ENCODE measurements around the gene VTCN1.

Gene VTCN1

GRCh38 chr1:117177376-117177775, 33.4 kb downstream of the VTCN1 start:
- no peak overlapping the region for H3K27ac ChIP-seq
- H3K27me3 ChIP-seq (ENCODE audit: insufficient read depth, low read depth, severe bottlenecking), result no peaks in the 10 kb centered on the region
- no peak for TF ChIP-seq CTCF (IDR thresholded peaks at IDR 0.05; ENCODE audit: low read depth, low read length)
- no peaks in the 10 kb centered on the region for H3K36me3 ChIP-seq
- H3K9me3 ChIP-seq (ENCODE audit: severe bottlenecking), result peaks cover 4% of the 10 kb centered on the region
- no peak for DNase-seq
- no peak overlapping the region for H3K4me3 ChIP-seq (ENCODE audit: low read depth, low read length)

GRCh38 chr1:117176579-117176978, 34.1 kb downstream of the VTCN1 start:
- no peak for DNase-seq
- no peaks in the 10 kb centered on the region for H3K36me3 ChIP-seq
- peaks cover 4% of the 10 kb centered on the region for H3K9me3 ChIP-seq (ENCODE audit: severe bottlenecking)
- H3K27ac ChIP-seq, result no peak overlapping the region
- no peak for TF ChIP-seq CTCF (IDR thresholded peaks at IDR 0.05; ENCODE audit: low read depth, low read length)
- no peak overlapping the region for H3K4me3 ChIP-seq (ENCODE audit: low read depth, low read length)
- no peaks in the 10 kb centered on the region for H3K27me3 ChIP-seq (ENCODE audit: insufficient read depth, low read depth, severe bottlenecking)

GRCh38 chr1:117174851-117175250, 35.9 kb downstream of the VTCN1 start:
- Histone ChIP-seq H3K4me3 (ENCODE audit: low read depth, low read length) (no peak overlapping the region), H3K27ac (no peak overlapping the region), H3K9me3 (ENCODE audit: severe bottlenecking) (peaks cover 4% of the 10 kb centered on the region), H3K36me3 (no peaks in the 10 kb centered on the region), H3K27me3 (ENCODE audit: insufficient read depth, low read depth, severe bottlenecking) (no peaks in the 10 kb centered on the region)
- TF ChIP-seq CTCF (IDR thresholded peaks at IDR 0.05; ENCODE audit: low read depth, low read length), result no peak
- no peak for DNase-seq

GRCh38 chr1:117173691-117174090, 37.0 kb downstream of the VTCN1 start:
- DNase-seq, result no peak
- TF ChIP-seq CTCF (IDR thresholded peaks at IDR 0.05; ENCODE audit: low read depth, low read length), result no peak
- no peak overlapping the region; the same call in 1 of the 2 replicates for H3K27ac ChIP-seq
- H3K36me3 ChIP-seq, result no peaks in the 10 kb centered on the region
- H3K4me3 ChIP-seq (ENCODE audit: low read depth, low read length), result no peak overlapping the region
- H3K9me3 ChIP-seq (ENCODE audit: severe bottlenecking), result peaks cover 4% of the 10 kb centered on the region
- H3K27me3 ChIP-seq (ENCODE audit: insufficient read depth, low read depth, severe bottlenecking), result no peaks in the 10 kb centered on the region

- Histone ChIP-seq H3K27ac (no peak overlapping the region), H3K4me3 (ENCODE audit: low read depth, low read length) (no peak overlapping the region), H3K36me3 (no peaks in the 10 kb centered on the region), H3K9me3 (ENCODE audit: severe bottlenecking) (peaks cover 4% of the 10 kb centered on the region), H3K27me3 (ENCODE audit: insufficient read depth, low read depth, severe bottlenecking) (no peaks in the 10 kb centered on the region)
- DNase-seq, result no peak
- TF ChIP-seq CTCF (IDR thresholded peaks at IDR 0.05; ENCODE audit: low read depth, low read length), result no peak
Measured at GRCh38 chr1:117173006-117173405, 37.7 kb downstream of the VTCN1 start.

- Histone ChIP-seq H3K9me3 (ENCODE audit: severe bottlenecking) (peaks cover 4% of the 10 kb centered on the region), H3K27ac (no peak overlapping the region), H3K36me3 (no peaks in the 10 kb centered on the region), H3K27me3 (ENCODE audit: insufficient read depth, low read depth, severe bottlenecking) (no peaks in the 10 kb centered on the region), H3K4me3 (ENCODE audit: low read depth, low read length) (no peak overlapping the region)
- no peak for DNase-seq
- TF ChIP-seq CTCF (IDR thresholded peaks at IDR 0.05; ENCODE audit: low read depth, low read length), result no peak
Measured at GRCh38 chr1:117171900-117172511, 38.7 kb downstream of the VTCN1 start.

Measured in WERI-Rb-1 (cell line).